Peyer's patch (tissue), 4 donors: ENCODE results near the gene ASZ1.

Experiments
- CTCF ChIP-seq, 6 experiments: fragments of 450-650 bp in 4 of 6; fragments of 200-600 bp in 2 of 6; sonication (generic) in 1 of 6; IDR thresholded peaks; one replicate each; pipeline ENCODE4 v1.5.1; 2017 to 2019; ENCODE audit warnings: antibody characterized with exemption in 6 of 6, mild to moderate bottlenecking in 3 of 6, moderate library complexity in 1 of 6
- POLR2A ChIP-seq, 2 donors: fragments of 450-650 bp; IDR thresholded peaks; one replicate each; pipeline ENCODE4 v1.5.1; 2017; ENCODE audit warnings: antibody characterized with exemption in 2 of 2, mild to moderate bottlenecking in 2 of 2, moderate library complexity in 2 of 2

GRCh38 chr7:117313582-117313981 is 113.7 kb downstream of the ASZ1 start:
- TF ChIP-seq CTCF (IDR thresholded peaks at IDR 0.05) (no peak), POLR2A (IDR thresholded peaks at IDR 0.05) (no peak)
